Body of pancreas (tissue), 4 donors: ENCODE data around the gene BAHCC1. TPM values are rescaled to one million over a fixed set of nuclear protein-coding genes. Genes with fewer than 3 reads are reported as not detected.

ENCODE experiments used
- ATAC-seq: fragments of 150-250 bp; one replicate; pipeline ENCODE4 v1.9.1; 2016
- DNase-seq, 4 donors: peaks; one replicate each; pipeline ENCODE4 v3.0.0-alpha.2; 2019
- H3K27ac ChIP-seq, 4 donors: fragments of 200-600 bp; sonication (generic); 1 replicate in 3 of 4; 2 replicates in 1 of 4; pipeline versions ENCODE4 v1.5.1 to v1.6.1; 2016 to 2019; ENCODE audit warnings: mild to moderate bottlenecking in 1 of 4, mixed read lengths in 1 of 4, moderate library complexity in 1 of 4
- H3K27me3 ChIP-seq, 2 donors: fragments of 200-600 bp; sonication (generic); one replicate each; pipeline ENCODE4 v1.6.0; 2016; ENCODE audit warnings: mild to moderate bottlenecking in 1 of 2
- H3K36me3 ChIP-seq, 2 donors: fragments of 200-600 bp; sonication (generic); replicated peaks in 1 of 2; 2 replicates each; pipeline ENCODE4 v1.5.1; 2016; ENCODE audit warnings: low read depth in 2 of 2; ENCODE audit not compliant: insufficient read depth in 1 of 2
- H3K4me1 ChIP-seq: fragments of 200-600 bp; sonication (generic); one replicate; pipeline ENCODE4 v1.6.0; 2016
- H3K4me3 ChIP-seq, 2 donors: fragments of 200-600 bp; sonication (generic); 1 replicate in 1 of 2; 2 replicates in 1 of 2; pipeline ENCODE4 v1.5.1; 2016 to 2019
- H3K9me3 ChIP-seq, 3 donors: fragments of 200-600 bp; sonication (generic); 1 replicate in 2 of 3; 2 replicates in 1 of 3; pipeline ENCODE4 v1.5.1; 2016
- POLR2A ChIP-seq, 3 donors: fragments of 450-650 bp; IDR thresholded peaks; one replicate each; pipeline ENCODE4 v1.6.1; 2016; ENCODE audit warnings: antibody characterized with exemption in 3 of 3, mild to moderate bottlenecking in 2 of 3
- WGBS, 2 donors: methylation state at CpG; one replicate each; pipeline ENCODE4 v1.1.5; 2017; 5-methylcytosine and 5-hydroxymethylcytosine counted together
- intact Hi-C: fragments of 100-400 bp; cut with DNase I; formaldehyde crosslinking; loops from one replicate; pipeline ENCODE4 v1.15.1; 2023
- total RNA-seq, 2 donors: library from RNA; depleted of rRNA; stranded (reverse); fragments of >200 nt; gene quantifications; one replicate each; pipeline ENCODE4 v1.1.0, GENCODE V29; 2016
- TF ChIP-seq, protein P1 (sequence below), 7 experiments: fragments of 450-650 bp in 4 of 7; fragments of 200-600 bp in 3 of 7; sonication (generic) in 3 of 7; IDR thresholded peaks; one replicate each; pipeline ENCODE4 v1.5.1; 2016 to 2019; ENCODE audit warnings: antibody characterized with exemption in 7 of 7

The BAHCC1 gene
- total RNA-seq, 2 donors from 2014 or later: 5.7 to 14.8 TPM

DNA sequence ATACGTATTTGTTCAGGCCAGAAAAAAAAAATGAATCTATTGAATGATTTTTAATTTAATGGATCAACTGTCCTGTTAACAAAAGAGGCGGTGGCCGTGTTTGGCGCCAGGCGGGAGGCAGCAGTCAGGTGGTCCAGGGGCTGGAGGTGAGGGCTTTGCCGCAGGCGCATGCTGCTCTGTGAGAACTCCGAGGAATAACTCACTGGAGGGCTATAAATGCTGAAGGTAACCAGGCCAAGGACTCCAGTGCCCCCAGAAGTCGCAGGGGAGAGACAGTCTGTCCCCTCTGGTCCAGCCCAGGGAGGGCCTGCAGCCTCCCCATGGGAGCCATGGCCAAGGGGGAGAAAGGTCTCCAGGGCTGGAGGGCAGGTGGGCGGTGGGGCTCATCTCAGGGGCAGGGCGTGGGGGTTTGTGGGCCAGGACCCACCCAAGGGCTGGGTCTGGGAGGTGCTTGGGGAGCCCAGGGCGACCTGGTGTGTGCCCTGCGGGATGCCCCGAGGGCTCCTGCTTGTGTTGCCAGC is 7.1 kb upstream of the BAHCC1 start:
- H3K9me3 ChIP-seq: no peaks in the 10 kb centered on the region
- no peak overlapping the region for H3K4me3 ChIP-seq
- H3K36me3 ChIP-seq: no peaks in the 10 kb centered on the region
- ATAC-seq (no peak), DNase-seq (no peak)
- peak overlapping the region; percentile 39 to 96 (median 94) for H3K27ac ChIP-seq
- H3K4me1 ChIP-seq: peaks cover 48% of the 10 kb centered on the region
- 79% methylated on average over 9 to 14 of the region's 14 CpGs for WGBS, 2 donors
- intact Hi-C loops: no loop called here
- TF ChIP-seq, protein P1, sequence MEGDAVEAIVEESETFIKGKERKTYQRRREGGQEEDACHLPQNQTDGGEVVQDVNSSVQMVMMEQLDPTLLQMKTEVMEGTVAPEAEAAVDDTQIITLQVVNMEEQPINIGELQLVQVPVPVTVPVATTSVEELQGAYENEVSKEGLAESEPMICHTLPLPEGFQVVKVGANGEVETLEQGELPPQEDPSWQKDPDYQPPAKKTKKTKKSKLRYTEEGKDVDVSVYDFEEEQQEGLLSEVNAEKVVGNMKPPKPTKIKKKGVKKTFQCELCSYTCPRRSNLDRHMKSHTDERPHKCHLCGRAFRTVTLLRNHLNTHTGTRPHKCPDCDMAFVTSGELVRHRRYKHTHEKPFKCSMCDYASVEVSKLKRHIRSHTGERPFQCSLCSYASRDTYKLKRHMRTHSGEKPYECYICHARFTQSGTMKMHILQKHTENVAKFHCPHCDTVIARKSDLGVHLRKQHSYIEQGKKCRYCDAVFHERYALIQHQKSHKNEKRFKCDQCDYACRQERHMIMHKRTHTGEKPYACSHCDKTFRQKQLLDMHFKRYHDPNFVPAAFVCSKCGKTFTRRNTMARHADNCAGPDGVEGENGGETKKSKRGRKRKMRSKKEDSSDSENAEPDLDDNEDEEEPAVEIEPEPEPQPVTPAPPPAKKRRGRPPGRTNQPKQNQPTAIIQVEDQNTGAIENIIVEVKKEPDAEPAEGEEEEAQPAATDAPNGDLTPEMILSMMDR (IDR thresholded peaks at IDR 0.05): no peak
- TF ChIP-seq POLR2A (IDR thresholded peaks at IDR 0.05): no peak
- no peaks in the 10 kb centered on the region for H3K27me3 ChIP-seq

DNA sequence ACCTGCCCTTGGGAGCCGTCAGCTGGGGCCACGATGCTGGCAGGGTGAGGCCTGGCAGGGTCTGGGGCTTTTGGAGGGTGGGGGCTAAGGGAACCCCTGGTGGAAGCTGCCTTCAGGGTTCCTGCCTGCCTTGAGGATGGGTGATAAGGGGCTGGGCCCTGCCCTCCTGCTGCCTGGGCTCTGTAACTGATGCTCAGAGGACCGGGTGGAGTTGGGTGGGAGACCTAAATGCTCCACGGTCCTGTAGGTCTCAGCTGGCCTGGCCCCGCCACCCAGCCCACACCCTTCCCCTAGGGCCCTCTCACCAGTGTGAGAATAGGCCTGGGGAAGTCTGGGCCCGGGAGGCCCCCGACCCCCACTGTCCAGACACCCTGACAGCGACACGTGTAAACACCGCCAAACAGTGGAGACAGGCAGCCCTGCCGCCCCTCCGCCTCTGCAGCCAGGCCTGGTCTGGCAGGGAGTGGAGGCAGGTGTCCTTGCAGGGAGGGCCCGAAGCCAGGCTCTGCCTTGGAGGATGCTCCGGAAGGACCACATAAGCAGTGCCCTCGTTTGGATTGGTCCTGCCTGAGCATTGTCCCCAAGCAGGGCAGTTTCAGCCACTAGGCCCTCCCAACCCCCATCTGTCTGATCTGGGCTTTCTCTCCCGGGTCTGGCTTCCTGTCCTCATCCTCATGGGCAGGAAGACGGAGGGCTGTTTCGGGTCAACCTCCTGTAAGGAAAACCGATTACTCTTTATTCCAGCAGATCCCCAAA is 6.5 kb upstream of the BAHCC1 start:
- no peaks in the 10 kb centered on the region for H3K36me3 ChIP-seq
- TF ChIP-seq, protein P1 (IDR thresholded peaks at IDR 0.05): no peak
- H3K4me1 ChIP-seq: peaks cover 48% of the 10 kb centered on the region
- no peaks in the 10 kb centered on the region for H3K9me3 ChIP-seq
- intact Hi-C loops: no loop called here
- no peak overlapping the region for H3K4me3 ChIP-seq
- 50 to 66% methylated on average over 6 to 19 of the region's 19 CpGs for whole genome bisulfite sequencing, 2 donors
- ATAC-seq: no peak
- peak overlapping the region; percentile 39 to 96 (median 94) for H3K27ac ChIP-seq
- DNase-seq: peak in 1 of 4 donors; percentile 35
- no peaks in the 10 kb centered on the region for H3K27me3 ChIP-seq

DNA sequence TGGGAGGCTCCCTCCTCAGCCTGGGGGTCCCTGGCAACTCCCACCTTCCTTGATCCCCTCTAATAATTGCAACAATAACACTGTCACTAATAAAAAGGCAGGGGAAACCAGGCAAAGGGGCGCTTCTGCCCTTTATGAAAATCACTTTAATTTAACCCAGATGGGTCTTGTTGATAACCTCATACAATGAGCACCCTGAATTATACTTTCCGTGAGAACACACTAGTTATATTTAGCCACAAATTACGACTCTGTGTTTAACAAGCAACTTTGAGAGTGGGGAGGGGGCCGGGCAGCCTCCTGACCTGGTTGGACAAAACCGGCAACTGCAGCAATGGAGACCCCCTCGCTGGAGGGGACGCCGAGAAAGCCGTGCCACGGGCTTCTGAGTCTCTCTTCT is 5.7 kb upstream of the BAHCC1 start:
- H3K4me3 ChIP-seq: no peak overlapping the region
- WGBS, 2 donors: 85% methylated on average over 10 of the region's 10 CpGs
- no peak for ATAC-seq
- no peaks in the 10 kb centered on the region for H3K36me3 ChIP-seq
- DNase-seq: no peak
- intact Hi-C loops: no loop called here
- TF ChIP-seq POLR2A (IDR thresholded peaks at IDR 0.05): no peak
- TF ChIP-seq, protein P1 (IDR thresholded peaks at IDR 0.05): no peak
- peaks cover 54% of the 10 kb centered on the region for H3K4me1 ChIP-seq
- no peaks in the 10 kb centered on the region for H3K9me3 ChIP-seq
- H3K27me3 ChIP-seq: no peaks in the 10 kb centered on the region
- peak overlapping the region in 2 of 4 donors; percentile 50 to 96 for H3K27ac ChIP-seq

DNA sequence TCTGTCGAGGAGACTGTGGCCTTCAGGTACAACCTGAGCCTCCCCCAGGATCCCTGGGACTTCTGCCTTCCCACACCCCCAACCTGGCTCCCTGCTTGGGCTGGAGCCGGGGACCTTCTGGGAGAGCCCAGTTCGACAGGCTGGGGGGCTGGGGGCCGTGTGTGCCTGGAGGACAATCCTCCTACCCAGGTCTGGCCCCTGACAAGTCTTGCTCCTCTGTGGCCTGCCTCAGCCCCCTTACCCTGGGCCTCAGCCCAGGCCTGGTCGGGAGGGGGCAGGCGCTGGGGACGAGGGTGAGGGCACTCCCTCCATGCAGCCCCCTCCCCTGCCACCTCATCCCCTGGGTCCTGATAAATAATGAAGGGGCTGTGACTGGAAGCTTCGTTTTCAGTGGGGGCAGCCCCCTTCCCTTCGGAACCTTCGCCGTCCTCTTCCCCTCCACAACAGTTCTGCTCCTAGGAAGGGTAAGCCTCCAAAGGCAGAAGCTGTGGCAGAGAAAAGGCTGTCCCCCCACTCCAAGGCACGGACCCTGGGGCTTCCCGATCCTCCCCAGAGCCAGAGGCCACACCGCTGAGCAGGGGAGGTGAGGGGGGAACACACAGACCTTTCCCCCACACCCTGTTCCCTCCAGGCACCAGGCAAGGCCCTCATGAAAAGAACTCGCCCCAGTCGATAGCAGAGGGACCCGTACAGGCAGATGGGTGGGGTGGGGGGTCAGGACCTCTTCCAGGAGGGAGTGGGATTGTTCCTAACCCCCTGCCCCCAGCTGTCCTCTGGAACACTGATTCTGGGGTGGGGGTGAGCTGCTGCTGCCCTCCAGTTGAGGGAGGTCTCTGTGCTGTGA is 5.0 kb upstream of the BAHCC1 start:
- TF ChIP-seq POLR2A (IDR thresholded peaks at IDR 0.05): no peak
- WGBS, 2 donors: 73 to 79% methylated on average over 11 to 17 of the region's 17 CpGs
- intact Hi-C loops: no loop called here
- ATAC-seq: no peak
- no peak overlapping the region for H3K27ac ChIP-seq
- no peaks in the 10 kb centered on the region for H3K27me3 ChIP-seq
- H3K36me3 ChIP-seq: no peaks in the 10 kb centered on the region
- no peaks in the 10 kb centered on the region for H3K9me3 ChIP-seq
- peaks cover 59% of the 10 kb centered on the region for H3K4me1 ChIP-seq
- H3K4me3 ChIP-seq: no peak overlapping the region
- no peak for DNase-seq

DNA sequence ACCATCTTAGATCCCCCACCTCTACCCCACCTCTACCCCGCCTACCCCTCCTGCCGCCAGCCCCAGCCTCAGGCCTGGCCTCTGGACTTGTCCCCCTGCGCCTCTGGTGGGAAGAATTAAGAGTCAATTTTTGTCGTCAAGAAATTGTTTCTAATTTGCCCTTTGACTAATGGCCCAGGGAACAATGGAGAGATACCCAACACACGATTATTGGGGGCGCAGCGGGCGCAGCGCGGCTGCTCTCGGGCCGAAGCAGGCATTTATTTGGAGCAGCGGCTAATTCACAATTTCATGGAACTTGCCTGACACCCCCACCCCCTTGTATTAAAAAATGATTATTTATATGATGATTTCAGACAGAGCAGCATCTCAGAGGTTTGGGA is 4.4 kb upstream of the BAHCC1 start:
- no peaks in the 10 kb centered on the region for H3K27me3 ChIP-seq
- H3K36me3 ChIP-seq: no peaks in the 10 kb centered on the region
- WGBS, 2 donors: 90 to 94% methylated on average over 13 of the region's 13 CpGs
- ATAC-seq (no peak), DNase-seq (no peak)
- H3K4me3 ChIP-seq: no peak overlapping the region
- no peak for TF ChIP-seq POLR2A (IDR thresholded peaks at IDR 0.05)
- TF ChIP-seq, protein P1 (IDR thresholded peaks at IDR 0.05): no peak
- H3K9me3 ChIP-seq: no peaks in the 10 kb centered on the region
- H3K4me1 ChIP-seq: peaks cover 57% of the 10 kb centered on the region
- intact Hi-C loops: no loop called here
- peak overlapping the region in 1 of 4 donors; percentile 93 for H3K27ac ChIP-seq
